HG02852 (cell line): ENCODE data around the gene SPATA2.
"Not testable (repeated sequence)": the region's sequence is repeated elsewhere in the genome, so short reads cannot be mapped to it uniquely, and the experiment has no call there.

Experiments used
- ATAC-seq: cut with Tn5 transposase; IDR thresholded peaks from one replicate; pipeline ENCODE4 v1.9.1; 2021; ENCODE audit warnings: mild to moderate bottlenecking, moderate library complexity; ENCODE audit not compliant: unreplicated experiment

The SPATA2 gene

GRCh38 chr20:49904440-49905214 lies 10.7 kb downstream of the SPATA2 start:
- no peak for ATAC-seq

GRCh38 chr20:49901588-49901987 lies 13.7 kb downstream of the SPATA2 start:
- ATAC-seq, result no peak

- ATAC-seq, result no peak
Measured at GRCh38 chr20:49899541-49900383, 15.6 kb downstream of the SPATA2 start.

- no peak for ATAC-seq
Measured at GRCh38 chr20:49896204-49896603, 19.1 kb downstream of the SPATA2 start.

GRCh38 chr20:49895474-49896093 lies 19.7 kb downstream of the SPATA2 start:
- ATAC-seq, result not testable (repeated sequence)

- ATAC-seq, result no peak
Measured at GRCh38 chr20:49894073-49894470, 21.3 kb downstream of the SPATA2 start.

- ATAC-seq, result no peak
Measured at GRCh38 chr20:49893242-49894072, 21.9 kb downstream of the SPATA2 start.

GRCh38 chr20:49892817-49893216 lies 22.5 kb downstream of the SPATA2 start:
- no peak for ATAC-seq

- ATAC-seq, result no peak
Measured at GRCh38 chr20:49892260-49892659, 23.1 kb downstream of the SPATA2 start.

- ATAC-seq, result no peak
Measured at GRCh38 chr20:49891476-49892110, 23.7 kb downstream of the SPATA2 start.

GRCh38 chr20:49890471-49891361 lies 24.6 kb downstream of the SPATA2 start:
- ATAC-seq, result no peak

- no peak for ATAC-seq
Measured at GRCh38 chr20:49889935-49890333, 25.4 kb downstream of the SPATA2 start.

GRCh38 chr20:49889001-49889934 lies 26.1 kb downstream of the SPATA2 start:
- ATAC-seq, result no peak

GRCh38 chr20:49888212-49889000 lies 26.9 kb downstream of the SPATA2 start:
- no peak for ATAC-seq

- ATAC-seq, result no peak
Measured at GRCh38 chr20:49887251-49888211, 27.8 kb downstream of the SPATA2 start.

- no peak for ATAC-seq
Measured at GRCh38 chr20:49886571-49887213, 28.6 kb downstream of the SPATA2 start.
